ENCODE results near the gene RSPH1. TPM values are rescaled to one million over a fixed set of nuclear protein-coding genes. Genes with fewer than 3 reads are reported as not detected.

Gene RSPH1
- total RNA-seq, 6 donors from 2014 or later, result 0.46 to 68.4 (median 13.4) TPM

GRCh38 chr21:42533306-42533962 is 37.4 kb upstream of the RSPH1 start:
- WGBS, 2 donors, result 91 to 96% methylated on average over 5 to 12 of the region's 13 CpGs
- H3K9me3 ChIP-seq, result no peaks in the 10 kb centered on the region
- peaks cover 0 to 37% (median 16%) of the 10 kb centered on the region in 4 donors for H3K36me3 ChIP-seq
- DNase-seq (no peak), ATAC-seq (ENCODE audit: low FRiP score in 2 of 2) (no peak)
- no peaks in the 10 kb centered on the region for H3K27me3 ChIP-seq
- H3K27ac ChIP-seq, result peak overlapping the region in 2 of 4 donors; percentile 32 to 52
- no peak overlapping the region for H3K4me3 ChIP-seq
- peaks cover 26 to 46% (median 32%) of the 10 kb centered on the region in 4 donors for H3K4me1 ChIP-seq
- TF ChIP-seq CTCF (IDR thresholded peaks at IDR 0.05), result no peak
- TF ChIP-seq EP300 (IDR thresholded peaks at IDR 0.05), result no peak
- no peak for TF ChIP-seq POLR2A (IDR thresholded peaks at IDR 0.05)
- TF ChIP-seq POLR2AphosphoS5 (IDR thresholded peaks at IDR 0.05), result no peak

GRCh38 chr21:42532466-42533181 is 36.6 kb upstream of the RSPH1 start:
- peak in 1 of 2 donors; percentile 84 for DNase-seq
- H3K27ac ChIP-seq, result peak overlapping the region in 2 of 4 donors; percentile 32 to 52
- H3K9me3 ChIP-seq, result no peaks in the 10 kb centered on the region
- no peak overlapping the region for H3K4me3 ChIP-seq
- TF ChIP-seq CTCF (IDR thresholded peaks at IDR 0.05) (no peak), POLR2AphosphoS5 (IDR thresholded peaks at IDR 0.05) (peak in 1 of 2 donors; percentile 39), POLR2A (IDR thresholded peaks at IDR 0.05) (peak in 1 of 4 donors; percentile 19)
- ATAC-seq (ENCODE audit: low FRiP score in 2 of 2), result peak; percentile 31 to 70
- H3K4me1 ChIP-seq, result peaks cover 32 to 54% (median 39%) of the 10 kb centered on the region in 4 donors
- no peaks in the 10 kb centered on the region for H3K27me3 ChIP-seq
- H3K36me3 ChIP-seq, result peaks cover 0 to 37% (median 16%) of the 10 kb centered on the region in 4 donors
- 52 to 87% methylated on average over 8 to 18 of the region's 18 CpGs for WGBS, 2 donors

- H3K4me3 ChIP-seq, result no peak overlapping the region
- H3K27ac ChIP-seq, result no peak overlapping the region
- H3K36me3 ChIP-seq, result peaks cover 0 to 30% (median 16%) of the 10 kb centered on the region in 4 donors
- H3K4me1 ChIP-seq, result peaks cover 38 to 58% (median 46%) of the 10 kb centered on the region in 4 donors
- no peak for ATAC-seq (ENCODE audit: low FRiP score in 2 of 2)
- no peaks in the 10 kb centered on the region for H3K27me3 ChIP-seq
- WGBS, 2 donors, result 69 to 83% methylated on average over 7 to 8 of the region's 8 CpGs
- no peaks in the 10 kb centered on the region for H3K9me3 ChIP-seq
- DNase-seq, result no peak
- TF ChIP-seq POLR2AphosphoS5 (IDR thresholded peaks at IDR 0.05) (no peak), CTCF (IDR thresholded peaks at IDR 0.05) (no peak), EP300 (IDR thresholded peaks at IDR 0.05) (no peak), POLR2A (IDR thresholded peaks at IDR 0.05) (no peak)
Measured at GRCh38 chr21:42531771-42532170, 35.7 kb upstream of the RSPH1 start.

DNA sequence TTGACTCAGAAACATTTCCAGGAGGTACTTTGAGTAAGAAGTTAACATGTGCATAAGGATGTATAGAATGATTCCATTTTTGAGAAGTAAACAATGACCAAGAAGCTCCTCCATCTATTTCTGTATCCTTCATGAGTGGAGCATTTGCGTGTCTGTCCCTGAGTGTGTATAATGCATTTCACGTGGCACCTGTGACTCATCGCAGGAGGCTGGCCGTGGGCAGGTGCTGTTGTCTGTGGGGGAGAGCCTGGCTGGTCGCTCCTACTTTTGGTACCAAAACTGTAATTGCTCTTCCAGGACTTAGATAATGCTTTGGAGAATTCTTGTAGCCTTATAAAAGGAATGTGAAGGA is 34.1 kb upstream of the RSPH1 start:
- H3K4me1 ChIP-seq, result peaks cover 52 to 72% (median 57%) of the 10 kb centered on the region in 4 donors
- TF ChIP-seq POLR2A (IDR thresholded peaks at IDR 0.05) (no peak), POLR2AphosphoS5 (IDR thresholded peaks at IDR 0.05) (no peak), EP300 (IDR thresholded peaks at IDR 0.05) (no peak), CTCF (IDR thresholded peaks at IDR 0.05) (no peak)
- 80 to 94% methylated on average over 5 of the region's 5 CpGs for WGBS, 2 donors

More for the DNA sequence above, 34.1 kb upstream of the RSPH1 start:
- Histone ChIP-seq H3K27me3 (no peaks in the 10 kb centered on the region), H3K27ac (peak overlapping the region in 1 of 4 donors; percentile 60), H3K9me3 (no peaks in the 10 kb centered on the region), H3K4me3 (no peak overlapping the region), H3K36me3 (peaks cover 0 to 13% (median 4%) of the 10 kb centered on the region in 4 donors)
- no peak for ATAC-seq (ENCODE audit: low FRiP score in 2 of 2)
- no peak for DNase-seq

All from upper lobe of left lung (tissue), 6 donors.